ENCODE data around the gene SLC39A13.

Gene SLC39A13

GRCh38 chr11:47433157-47433556 lies 24.8 kb downstream of the SLC39A13 start:
- DNase-seq = no peak

GRCh38 chr11:47434011-47434786 lies 25.8 kb downstream of the SLC39A13 start:
- DNase-seq = no peak

- DNase-seq = no peak
These were observed 27.3 kb downstream of the SLC39A13 start for GRCh38 chr11:47435687-47436086.

GRCh38 chr11:47436726-47437125 lies 28.3 kb downstream of the SLC39A13 start:
- no peak for DNase-seq

- DNase-seq = no peak
These were observed 28.9 kb downstream of the SLC39A13 start for GRCh38 chr11:47437218-47437745.

- DNase-seq = no peak
These were observed 29.5 kb downstream of the SLC39A13 start for GRCh38 chr11:47437746-47438418.

GRCh38 chr11:47438721-47439120 lies 30.3 kb downstream of the SLC39A13 start:
- no peak for DNase-seq

- DNase-seq = no peak
These were observed 31.7 kb downstream of the SLC39A13 start for GRCh38 chr11:47440054-47440476.

GRCh38 chr11:47441421-47441820 lies 33.0 kb downstream of the SLC39A13 start:
- no peak for DNase-seq

- no peak for DNase-seq
These were observed 34.1 kb downstream of the SLC39A13 start for GRCh38 chr11:47442514-47442913.

GRCh38 chr11:47443028-47443700 lies 34.8 kb downstream of the SLC39A13 start:
- DNase-seq = no peak

GRCh38 chr11:47443817-47444216 lies 35.4 kb downstream of the SLC39A13 start:
- no peak for DNase-seq

- no peak for DNase-seq
These were observed 37.5 kb downstream of the SLC39A13 start for GRCh38 chr11:47445840-47446239.

GRCh38 chr11:47446833-47447232 lies 38.4 kb downstream of the SLC39A13 start:
- DNase-seq = no peak

- DNase-seq = no peak
These were observed 39.5 kb downstream of the SLC39A13 start for GRCh38 chr11:47447906-47448305.

- no peak for DNase-seq
These were observed 40.4 kb downstream of the SLC39A13 start, which contains the start of gene RAPSN for GRCh38 chr11:47448566-47449427. Gene RAPSN, minus strand, starts transcription at chr11:47449136. Its CDS starts 172 bp downstream, at chr11:47448964.

GRCh38 chr11:47449541-47449940 lies 41.2 kb downstream of the SLC39A13 start:
- DNase-seq = no peak

GRCh38 chr11:47451436-47451835 lies 43.0 kb downstream of the SLC39A13 start:
- no peak for DNase-seq

GRCh38 chr11:47451990-47452389 lies 43.6 kb downstream of the SLC39A13 start:
- DNase-seq = no peak

- DNase-seq = peak; percentile 9
These were observed 45.0 kb downstream of the SLC39A13 start for GRCh38 chr11:47453365-47453764.

GRCh38 chr11:47454258-47454671 lies 45.9 kb downstream of the SLC39A13 start:
- DNase-seq = peak; percentile 78

- no peak for DNase-seq
These were observed 52.3 kb downstream of the SLC39A13 start for GRCh38 chr11:47460571-47461235.
